IMR-90 (cell line): ENCODE measurements around the gene RAI14. TPM values are rescaled to one million over a fixed set of nuclear protein-coding genes. Genes with fewer than 3 reads are reported as not detected.

ENCODE experiments used
- polyA plus RNA-seq, 3 experiments: library from polyadenylated mRNA; depleted of rRNA; stranded (reverse); fragments of >200 nt; gene quantifications; 2 replicates each; pipeline ENCODE4 v1.2.3, GENCODE V29; 2012; ENCODE audit warnings: low replicate concordance in 1 of 3
- total RNA-seq: library from RNA; depleted of rRNA; stranded (reverse); fragments of >200 nt; gene quantifications from 2 replicates; pipeline ENCODE4 v1.2.3, GENCODE V29; 2012
- TF ChIP-seq, protein P1 (sequence below): conservative IDR thresholded peaks from 2 replicates; pipeline ENCODE4 v1.5.1; 2012; ENCODE audit warnings: mild to moderate bottlenecking, low read depth, low read length, improper control_type of control experiment

Gene RAI14
- total and polyA plus RNA-seq, 2 of the 4 experiments (the other 2 are of a cell fraction): 221 to 267 TPM

- TF ChIP-seq, protein P1, sequence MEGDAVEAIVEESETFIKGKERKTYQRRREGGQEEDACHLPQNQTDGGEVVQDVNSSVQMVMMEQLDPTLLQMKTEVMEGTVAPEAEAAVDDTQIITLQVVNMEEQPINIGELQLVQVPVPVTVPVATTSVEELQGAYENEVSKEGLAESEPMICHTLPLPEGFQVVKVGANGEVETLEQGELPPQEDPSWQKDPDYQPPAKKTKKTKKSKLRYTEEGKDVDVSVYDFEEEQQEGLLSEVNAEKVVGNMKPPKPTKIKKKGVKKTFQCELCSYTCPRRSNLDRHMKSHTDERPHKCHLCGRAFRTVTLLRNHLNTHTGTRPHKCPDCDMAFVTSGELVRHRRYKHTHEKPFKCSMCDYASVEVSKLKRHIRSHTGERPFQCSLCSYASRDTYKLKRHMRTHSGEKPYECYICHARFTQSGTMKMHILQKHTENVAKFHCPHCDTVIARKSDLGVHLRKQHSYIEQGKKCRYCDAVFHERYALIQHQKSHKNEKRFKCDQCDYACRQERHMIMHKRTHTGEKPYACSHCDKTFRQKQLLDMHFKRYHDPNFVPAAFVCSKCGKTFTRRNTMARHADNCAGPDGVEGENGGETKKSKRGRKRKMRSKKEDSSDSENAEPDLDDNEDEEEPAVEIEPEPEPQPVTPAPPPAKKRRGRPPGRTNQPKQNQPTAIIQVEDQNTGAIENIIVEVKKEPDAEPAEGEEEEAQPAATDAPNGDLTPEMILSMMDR: no peak
Observed at GRCh38 chr5:34663771-34664496, 7.8 kb downstream of the RAI14 start (continued).
